Naive thymus-derived CD4-positive, alpha-beta T cell (primary cell): ENCODE data around the gene NR6A1. TPM values are rescaled to one million over a fixed set of nuclear protein-coding genes. Genes with fewer than 3 reads are reported as not detected.

Source experiments
- ATAC-seq: fragments of 150-1000 bp; cut with Tn5 transposase; 2 replicates; pipeline ENCODE4 v1.10.0; 2021; ENCODE audit warnings: mild to moderate bottlenecking, moderate library complexity
- CTCF ChIA-PET: fragments of 350-600 bp; sonication (Branson Sonifier 250); formaldehyde crosslinking; loops from one replicate; lab custom pipeline; 2021; ENCODE audit warnings: antibody characterized with exemption; lab: Charles Lee
- POLR2A ChIA-PET: fragments of 350-600 bp; sonication (Branson Sonifier 250); formaldehyde crosslinking; loops from one replicate; lab custom pipeline; 2021; ENCODE audit warnings: antibody characterized with exemption, inconsistent platforms; lab: Charles Lee
- DNase-seq, 9 donors: peaks; one replicate each; pipeline versions ENCODE4 v3.0.0 to v3.0.0-alpha.2; 2020 to 2022; ENCODE audit warnings: mixed read lengths in 1 of 9
- H3K27ac ChIP-seq: one replicate; pipeline ENCODE4 v1.7.0; 2013; ENCODE audit warnings: mild to moderate bottlenecking, low read depth, low read length, moderate library complexity
- H3K27me3 ChIP-seq, 2 donors: one replicate each; pipeline ENCODE4 v1.7.0; 2013; ENCODE audit warnings: low read length in 2 of 2, mild to moderate bottlenecking in 2 of 2, moderate library complexity in 2 of 2; ENCODE audit not compliant: control insufficient read depth in 2 of 2, insufficient read depth in 2 of 2
- H3K36me3 ChIP-seq, 3 experiments: 1 replicate in 2 of 3; 2 replicates in 1 of 3; pipeline ENCODE4 v1.7.0; 2013; ENCODE audit warnings: low read length in 3 of 3, mild to moderate bottlenecking in 3 of 3, moderate library complexity in 1 of 3; ENCODE audit not compliant: insufficient read depth in 3 of 3, control insufficient read depth in 2 of 3
- H3K4me1 ChIP-seq, 2 donors: one replicate each; pipeline ENCODE4 v1.7.0; 2013; ENCODE audit warnings: low read length in 2 of 2, mild to moderate bottlenecking in 2 of 2, moderate library complexity in 1 of 2; ENCODE audit not compliant: control insufficient read depth in 2 of 2, insufficient read depth in 2 of 2
- H3K4me3 ChIP-seq: 2 replicates; pipeline ENCODE4 v1.7.0; 2013; ENCODE audit warnings: mild to moderate bottlenecking, low read length
- H3K9me3 ChIP-seq, 3 experiments: 1 replicate in 2 of 3; 2 replicates in 1 of 3; pipeline ENCODE4 v1.7.0; 2013; ENCODE audit warnings: low read length in 3 of 3; ENCODE audit not compliant: control insufficient read depth in 2 of 3
- H3K27ac Mint-ChIP-seq, 9 donors: one replicate each; pipeline ENCODE4 v1.8.0; 2020 to 2022; ENCODE audit warnings: mixed read lengths in 9 of 9, mild to moderate bottlenecking in 8 of 9, moderate library complexity in 5 of 9, inconsistent platforms in 2 of 9
- H3K27me3 Mint-ChIP-seq, 5 donors: one replicate each; pipeline ENCODE4 v1.8.0; 2021 to 2022; ENCODE audit warnings: mixed read lengths in 5 of 5, mild to moderate bottlenecking in 1 of 5
- H3K36me3 Mint-ChIP-seq, 5 donors: one replicate each; pipeline ENCODE4 v1.8.0; 2020 to 2022; ENCODE audit warnings: mixed read lengths in 5 of 5, mild to moderate bottlenecking in 3 of 5, inconsistent platforms in 1 of 5
- H3K4me1 Mint-ChIP-seq, 7 donors: one replicate each; pipeline ENCODE4 v1.8.0; 2020 to 2022; ENCODE audit warnings: mixed read lengths in 7 of 7, mild to moderate bottlenecking in 3 of 7, inconsistent platforms in 1 of 7
- H3K4me3 Mint-ChIP-seq, 10 donors: one replicate each; pipeline ENCODE4 v1.8.0; 2020 to 2022; ENCODE audit warnings: mild to moderate bottlenecking in 10 of 10, mixed read lengths in 10 of 10, moderate library complexity in 6 of 10, inconsistent platforms in 2 of 10
- H3K9me3 Mint-ChIP-seq, 11 donors: one replicate each; pipeline ENCODE4 v1.8.0; 2020 to 2022; ENCODE audit warnings: mixed read lengths in 11 of 11, mild to moderate bottlenecking in 4 of 11, inconsistent platforms in 1 of 11, moderate library complexity in 1 of 11
- intact Hi-C, 2 donors: fragments of 100-400 bp; cut with micrococcal nuclease; formaldehyde crosslinking; loops; one replicate each; pipeline ENCODE4 v1.15.1; 2023
- polyA plus RNA-seq, 2 donors: library from polyadenylated mRNA; unstranded; fragments of 300-500 nt; fragmentation: Illumina TruSeq; gene quantifications; one replicate each; pipeline ENCODE4 v1.2.3, GENCODE V29; 2021
- total RNA-seq, 6 experiments: library from RNA in 5 of 6; stranded (reverse) in 5 of 6; gene quantifications; 1 replicate in 5 of 6; 2 replicates in 1 of 6; pipeline ENCODE4 v1.2.3 and lab custom pipeline; 2021 to 2026

NR6A1 gene
- total and polyA plus RNA-seq, 7 experiments from 2014 or later, result 0.21 to 0.78 (median 0.51) TPM; not detected in 4

DNA sequence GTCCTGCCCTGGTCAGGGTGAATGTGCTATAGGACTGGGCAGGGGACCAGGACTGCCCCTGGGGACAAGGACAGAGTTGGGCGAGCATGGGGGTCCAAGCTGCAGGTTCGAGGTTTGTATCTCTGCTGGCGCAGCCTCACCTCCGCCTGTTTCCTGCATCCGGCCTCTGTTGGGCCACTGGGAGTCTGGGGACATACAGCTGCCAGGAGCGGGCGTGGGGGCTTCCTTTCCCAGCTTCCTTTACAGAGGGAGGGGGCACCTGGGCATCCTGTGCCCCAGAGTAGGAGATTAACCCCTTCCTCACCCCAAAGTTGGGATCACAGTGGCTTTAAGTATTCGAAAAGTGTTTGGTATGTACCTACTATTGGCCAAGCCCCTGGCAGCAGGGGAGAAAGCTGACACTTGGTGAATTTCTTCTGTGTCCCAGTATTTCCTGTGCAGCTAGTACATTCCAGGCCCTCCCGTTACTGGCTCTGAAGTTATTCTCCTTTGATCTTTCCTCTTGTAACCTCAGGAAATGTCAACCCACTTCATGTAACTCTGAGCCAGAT is 24.8 kb upstream of the NR6A1 start:
- POLR2A ChIA-PET, result no interaction called here
- intact Hi-C loops, result no loop called here
- H3K27me3 ChIP-seq, result no peaks in the 10 kb centered on the region
- H3K27me3 Mint-ChIP-seq, result peaks cover 12 to 25% (median 15%) of the 10 kb centered on the region in 5 donors
- no peak overlapping the region for H3K4me3 ChIP-seq
- peaks cover 0 to 2% (median 0%) of the 10 kb centered on the region in 11 donors for H3K9me3 Mint-ChIP-seq
- ATAC-seq, result no peak
- H3K27ac ChIP-seq, result no peak overlapping the region
- H3K9me3 ChIP-seq, result no peaks in the 10 kb centered on the region
- H3K36me3 Mint-ChIP-seq, result no peaks in the 10 kb centered on the region
- no peaks in the 10 kb centered on the region for H3K4me1 ChIP-seq
- no peaks in the 10 kb centered on the region for H3K36me3 ChIP-seq
- H3K4me1 Mint-ChIP-seq, result peaks cover 0 to 1% (median 0%) of the 10 kb centered on the region in 7 donors
- H3K4me3 Mint-ChIP-seq, result no peak overlapping the region
- DNase-seq, result no peak
- no peak overlapping the region for H3K27ac Mint-ChIP-seq
- CTCF ChIA-PET, result interaction anchor here (0.5 to 1.5 kb wide), 2 partner anchors 47 to 58 kb away, joined by 3 to 7 read pairs; partner anchors contain the start of gene WDR38

- Mint-ChIP-seq H3K4me3 (no peak overlapping the region), H3K4me1 (peaks cover 0 to 2% (median 0%) of the 10 kb centered on the region in 7 donors), H3K9me3 (peaks cover 0 to 2% (median 0%) of the 10 kb centered on the region in 11 donors), H3K36me3 (no peaks in the 10 kb centered on the region), H3K27ac (no peak overlapping the region), H3K27me3 (peaks cover 11 to 25% (median 15%) of the 10 kb centered on the region in 5 donors)
- no peak for ATAC-seq
- no peaks in the 10 kb centered on the region for H3K27me3 ChIP-seq
- ChIA-PET CTCF (no interaction called here), POLR2A (no interaction called here)
- no peaks in the 10 kb centered on the region for H3K36me3 ChIP-seq
- H3K27ac ChIP-seq, result no peak overlapping the region
- no peaks in the 10 kb centered on the region for H3K4me1 ChIP-seq
- H3K9me3 ChIP-seq, result no peaks in the 10 kb centered on the region
- no peak overlapping the region for H3K4me3 ChIP-seq
- intact Hi-C loops, result no loop called here
- DNase-seq, result no peak
These were observed 23.9 kb upstream of the NR6A1 start for GRCh38 chr9:124794902-124795491.

GRCh38 chr9:124793015-124793541 is 22.0 kb upstream of the NR6A1 start:
- no peak overlapping the region for H3K27ac ChIP-seq
- DNase-seq, result no peak
- no peak overlapping the region for H3K4me3 ChIP-seq
- peaks cover 0 to 2% (median 0%) of the 10 kb centered on the region in 11 donors for H3K9me3 Mint-ChIP-seq
- no peaks in the 10 kb centered on the region for H3K36me3 Mint-ChIP-seq
- ChIA-PET CTCF (no interaction called here), POLR2A (no interaction called here)
- no peak overlapping the region for H3K4me3 Mint-ChIP-seq
- peaks cover 0 to 2% (median 0%) of the 10 kb centered on the region in 7 donors for H3K4me1 Mint-ChIP-seq
- no peak overlapping the region for H3K27ac Mint-ChIP-seq
- intact Hi-C loops, result no loop called here
- H3K4me1 ChIP-seq, result no peaks in the 10 kb centered on the region
- H3K36me3 ChIP-seq, result no peaks in the 10 kb centered on the region
- no peaks in the 10 kb centered on the region for H3K9me3 ChIP-seq
- peaks cover 11 to 20% (median 17%) of the 10 kb centered on the region in 5 donors for H3K27me3 Mint-ChIP-seq
- no peak for ATAC-seq
- H3K27me3 ChIP-seq, result no peaks in the 10 kb centered on the region

GRCh38 chr9:124792257-124793014 is 21.3 kb upstream of the NR6A1 start:
- peaks cover 0 to 2% (median 0%) of the 10 kb centered on the region in 11 donors for H3K9me3 Mint-ChIP-seq

GRCh38 chr9:124790801-124791505 is 19.8 kb upstream of the NR6A1 start:
- Histone ChIP-seq H3K9me3 (no peaks in the 10 kb centered on the region), H3K4me3 (no peak overlapping the region), H3K36me3 (no peaks in the 10 kb centered on the region), H3K4me1 (no peaks in the 10 kb centered on the region), H3K27me3 (no peaks in the 10 kb centered on the region), H3K27ac (no peak overlapping the region)
- Mint-ChIP-seq H3K27me3 (peaks cover 7 to 17% (median 9%) of the 10 kb centered on the region in 5 donors), H3K36me3 (no peaks in the 10 kb centered on the region), H3K4me3 (no peak overlapping the region), H3K9me3 (peaks cover 0 to 2% (median 0%) of the 10 kb centered on the region in 11 donors), H3K4me1 (peaks cover 0 to 2% (median 0%) of the 10 kb centered on the region in 7 donors), H3K27ac (peak overlapping the region in 1 of 9 donors; percentile 14)
- ChIA-PET POLR2A (no interaction called here), CTCF (interaction anchor here (0.7 kb wide), 1 partner anchor 342 kb away, joined by 3 read pairs; no protein-coding TSS in a partner anchor)
- DNase-seq (no peak), ATAC-seq (no peak)
- intact Hi-C loops, result no loop called here

More at GRCh38 chr9:124792257-124793014, 21.3 kb upstream of the NR6A1 start:
- ChIA-PET POLR2A (no interaction called here), CTCF (no interaction called here)
- no peaks in the 10 kb centered on the region for H3K36me3 ChIP-seq
- H3K4me1 ChIP-seq, result no peaks in the 10 kb centered on the region
- Mint-ChIP-seq H3K4me3 (no peak overlapping the region), H3K27me3 (peaks cover 8 to 18% (median 12%) of the 10 kb centered on the region in 5 donors), H3K4me1 (peaks cover 0 to 2% (median 0%) of the 10 kb centered on the region in 7 donors), H3K36me3 (no peaks in the 10 kb centered on the region), H3K27ac (no peak overlapping the region)
- no peak overlapping the region for H3K27ac ChIP-seq
- no peak for DNase-seq
- intact Hi-C loops, result no loop called here
- no peak overlapping the region for H3K4me3 ChIP-seq
- no peak for ATAC-seq
- no peaks in the 10 kb centered on the region for H3K27me3 ChIP-seq
- H3K9me3 ChIP-seq, result no peaks in the 10 kb centered on the region

- Histone ChIP-seq H3K27ac (no peak overlapping the region), H3K9me3 (no peaks in the 10 kb centered on the region), H3K27me3 (no peaks in the 10 kb centered on the region), H3K36me3 (no peaks in the 10 kb centered on the region), H3K4me1 (no peaks in the 10 kb centered on the region), H3K4me3 (no peak overlapping the region)
- H3K27ac Mint-ChIP-seq, result no peak overlapping the region
- ATAC-seq (no peak), DNase-seq (no peak)
- intact Hi-C loops, result no loop called here
- no peaks in the 10 kb centered on the region for H3K36me3 Mint-ChIP-seq
- ChIA-PET CTCF (no interaction called here), POLR2A (no interaction called here)
- peaks cover 0 to 2% (median 0%) of the 10 kb centered on the region in 7 donors for H3K4me1 Mint-ChIP-seq
- H3K4me3 Mint-ChIP-seq, result no peak overlapping the region
- H3K27me3 Mint-ChIP-seq, result peaks cover 7 to 17% (median 10%) of the 10 kb centered on the region in 5 donors
- H3K9me3 Mint-ChIP-seq, result peaks cover 0 to 2% (median 0%) of the 10 kb centered on the region in 11 donors
These were observed 19.2 kb upstream of the NR6A1 start for GRCh38 chr9:124790301-124790700.
